DOHH2 (cell line): ENCODE data around the gene LAMA5.

ENCODE experiments used
- EZH2phosphoT487 ChIP-seq: fragments of 200-600 bp; sonication (generic); IDR thresholded peaks from 2 replicates; pipeline ENCODE4 v1.6.1; 2017; ENCODE audit warnings: borderline replicate concordance, mild to moderate bottlenecking, antibody characterized with exemption, low read length, moderate library complexity, mixed read lengths
- TF ChIP-seq, protein P1 (sequence below): fragments of 200-600 bp; sonication (generic); IDR thresholded peaks from one replicate; pipeline ENCODE4 v1.5.1; 2014; ENCODE audit warnings: antibody characterized with exemption, mild to moderate bottlenecking, low read depth, low read length; ENCODE audit not compliant: poor library complexity, severe bottlenecking

DNA sequence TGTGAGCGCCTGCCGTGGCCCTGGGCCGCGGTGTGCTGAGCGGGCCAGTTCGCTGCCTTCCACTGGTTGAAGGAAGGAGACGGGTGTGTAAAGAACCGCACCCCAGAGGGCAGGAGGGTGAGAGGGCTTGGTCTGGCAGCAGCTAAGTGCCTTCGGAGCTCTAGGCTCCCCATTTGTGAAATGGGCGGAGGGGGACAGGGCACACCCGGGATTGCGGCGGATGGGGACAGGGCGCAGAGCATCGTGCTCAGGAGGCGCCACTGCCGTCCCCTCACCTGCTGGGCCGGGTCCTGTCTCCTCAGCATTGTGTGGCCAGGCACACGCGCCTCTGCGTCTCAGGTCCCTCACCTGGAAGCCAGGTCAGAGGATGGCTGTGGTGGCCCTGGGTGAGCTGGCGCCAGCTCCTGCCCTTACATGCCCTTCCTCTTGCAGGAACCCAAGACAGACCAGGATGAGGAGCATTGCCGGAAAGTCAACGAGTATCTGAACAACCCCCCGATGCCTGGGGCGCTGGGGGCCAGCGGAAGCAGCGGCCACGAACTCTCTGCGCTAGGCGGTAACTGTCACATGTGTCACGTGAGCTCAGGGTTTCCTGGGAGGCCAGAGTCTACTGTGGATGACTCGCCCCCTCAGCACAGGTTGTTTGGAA, 61.2 kb downstream of the LAMA5 start:
- TF ChIP-seq, protein P1, sequence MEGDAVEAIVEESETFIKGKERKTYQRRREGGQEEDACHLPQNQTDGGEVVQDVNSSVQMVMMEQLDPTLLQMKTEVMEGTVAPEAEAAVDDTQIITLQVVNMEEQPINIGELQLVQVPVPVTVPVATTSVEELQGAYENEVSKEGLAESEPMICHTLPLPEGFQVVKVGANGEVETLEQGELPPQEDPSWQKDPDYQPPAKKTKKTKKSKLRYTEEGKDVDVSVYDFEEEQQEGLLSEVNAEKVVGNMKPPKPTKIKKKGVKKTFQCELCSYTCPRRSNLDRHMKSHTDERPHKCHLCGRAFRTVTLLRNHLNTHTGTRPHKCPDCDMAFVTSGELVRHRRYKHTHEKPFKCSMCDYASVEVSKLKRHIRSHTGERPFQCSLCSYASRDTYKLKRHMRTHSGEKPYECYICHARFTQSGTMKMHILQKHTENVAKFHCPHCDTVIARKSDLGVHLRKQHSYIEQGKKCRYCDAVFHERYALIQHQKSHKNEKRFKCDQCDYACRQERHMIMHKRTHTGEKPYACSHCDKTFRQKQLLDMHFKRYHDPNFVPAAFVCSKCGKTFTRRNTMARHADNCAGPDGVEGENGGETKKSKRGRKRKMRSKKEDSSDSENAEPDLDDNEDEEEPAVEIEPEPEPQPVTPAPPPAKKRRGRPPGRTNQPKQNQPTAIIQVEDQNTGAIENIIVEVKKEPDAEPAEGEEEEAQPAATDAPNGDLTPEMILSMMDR, result no peak
- TF ChIP-seq EZH2phosphoT487, result no peak
